SU-DHL-6 (cell line): ENCODE measurements around the gene ETNK2.

Source experiments
- CTCF ChIP-seq: fragments of 200-600 bp; sonication (generic); IDR thresholded peaks from one replicate; pipeline ENCODE4 v1.5.1; 2017; ENCODE audit warnings: antibody characterized with exemption, mild to moderate bottlenecking, low read length, moderate library complexity; ENCODE audit not compliant: insufficient read depth, poor library complexity, severe bottlenecking
- EZH2phosphoT487 ChIP-seq: fragments of 200-600 bp; sonication (generic), shearing (Covaris generic); conservative IDR thresholded peaks from 2 replicates; pipeline ENCODE4 v1.6.1; 2018; ENCODE audit warnings: mild to moderate bottlenecking, antibody characterized with exemption, low read length, moderate library complexity, mixed read lengths

- TF ChIP-seq CTCF, result no peak
- TF ChIP-seq EZH2phosphoT487, result no peak
Measured at GRCh38 chr1:204125759-204126351, 26.0 kb downstream of the ETNK2 start.
